IMR-90 (cell line): ENCODE data around the gene ABCB9. TPM values are rescaled to one million over a fixed set of nuclear protein-coding genes. Genes with fewer than 3 reads are reported as not detected.

Source experiments
- ATAC-seq: fragments of 200-7000 bp; cut with Tn5 transposase; 2 replicates; pipeline ENCODE4 v1.9.1; 2020; ENCODE audit warnings: low read depth, mild to moderate bottlenecking, moderate library complexity
- BruUV-seq: library from RNA; stranded (reverse); fragments of 400-500 nt; replicated peaks from 2 replicates; lab custom pipeline; 2021; lab: Mats Ljungman, UMichigan
- CTCF ChIA-PET: fragments of 300-600 bp; formaldehyde crosslinking; extraction: SDS; loops from one replicate; lab custom pipeline; 2021; ENCODE audit warnings: antibody characterized with exemption; lab: Yijun Ruan, JAX
- POLR2A ChIA-PET: fragments of 300-600 bp; sonication (Branson Sonifier 250); formaldehyde crosslinking; loops from one replicate; lab custom pipeline; 2022; ENCODE audit warnings: antibody characterized with exemption; ENCODE audit not compliant: unreplicated experiment; lab: Charles Lee
- DNase-seq: peaks from one replicate; pipeline ENCODE4 v3.0.0; 2013
- H2AFZ ChIP-seq: replicated peaks from 2 replicates; pipeline ENCODE3; 2013; ENCODE audit warnings: low read length, mild to moderate bottlenecking; ENCODE audit not compliant: poor library complexity
- H2AK5ac ChIP-seq: 2 replicates; pipeline ENCODE4 v1.6.1; 2013; ENCODE audit warnings: low read depth, low read length, inconsistent platforms
- H2AK9ac ChIP-seq: replicated peaks from 2 replicates; pipeline ENCODE3; 2013; ENCODE audit warnings: mild to moderate bottlenecking, low read depth, low read length, moderate library complexity; ENCODE audit not compliant: poor library complexity
- H2BK120ac ChIP-seq: 2 replicates; pipeline ENCODE4 v1.6.1; 2013; ENCODE audit warnings: low read depth, low read length, inconsistent platforms
- H2BK15ac ChIP-seq: 3 replicates; pipeline ENCODE4 v1.6.1; 2013; ENCODE audit warnings: low read depth, low read length, inconsistent platforms
- H2BK20ac ChIP-seq: 2 replicates; pipeline ENCODE4 v1.6.1; 2013; ENCODE audit warnings: low read depth, mild to moderate bottlenecking, inconsistent platforms, low read length, moderate library complexity
- H2BK5ac ChIP-seq: 2 replicates; pipeline ENCODE4 v1.6.1; 2013; ENCODE audit warnings: mild to moderate bottlenecking, low read depth, low read length, inconsistent platforms; ENCODE audit not compliant: poor library complexity, severe bottlenecking
- H3K14ac ChIP-seq: replicated peaks from 2 replicates; pipeline ENCODE4 v1.6.1; 2013; ENCODE audit warnings: low read depth, low read length, inconsistent platforms
- H3K18ac ChIP-seq: 2 replicates; pipeline ENCODE4 v1.6.1; 2013; ENCODE audit warnings: low read depth, low read length, control low read depth
- H3K23ac ChIP-seq: 2 replicates; pipeline ENCODE4 v1.6.1; 2013; ENCODE audit warnings: low read depth, low read length, inconsistent platforms
- H3K27ac ChIP-seq: 2 replicates; pipeline ENCODE4 v1.5.1; 2013; ENCODE audit warnings: mild to moderate bottlenecking, control low read depth, low read length; ENCODE audit not compliant: insufficient read depth
- H3K27me3 ChIP-seq: 2 replicates; pipeline ENCODE4 v1.6.1; 2013; ENCODE audit warnings: low read length; ENCODE audit not compliant: control insufficient read depth, insufficient read depth
- H3K36me3 ChIP-seq: 2 replicates; pipeline ENCODE4 v1.6.1; 2013; ENCODE audit warnings: low read length, mixed read lengths; ENCODE audit not compliant: control insufficient read depth, insufficient read depth
- H3K4ac ChIP-seq: 2 replicates; pipeline ENCODE4 v1.6.1; 2013; ENCODE audit warnings: low read depth, low read length, inconsistent platforms
- H3K4me1 ChIP-seq: 2 replicates; pipeline ENCODE4 v1.6.1; 2013; ENCODE audit warnings: low read length, mixed read lengths; ENCODE audit not compliant: control insufficient read depth, insufficient read depth
- H3K4me2 ChIP-seq: 2 replicates; pipeline ENCODE4 v1.6.1; 2013; ENCODE audit warnings: low read depth, mild to moderate bottlenecking, control low read depth, low read length, moderate library complexity
- H3K4me3 ChIP-seq: 2 replicates; pipeline ENCODE4 v1.5.1; 2013; ENCODE audit warnings: low read depth, mild to moderate bottlenecking, control low read depth, low read length, moderate library complexity; ENCODE audit not compliant: insufficient read depth
- H3K56ac ChIP-seq: 2 replicates; pipeline ENCODE4 v1.6.1; 2013; ENCODE audit warnings: low read length, inconsistent platforms; ENCODE audit not compliant: insufficient read depth; ENCODE audit errors: extremely low read depth
- H3K79me1 ChIP-seq, 2 experiments: 2 replicates each; pipeline ENCODE4 v1.6.1; 2013; ENCODE audit warnings: low read length in 2 of 2, inconsistent platforms in 1 of 2, low read depth in 1 of 2
- H3K9ac ChIP-seq: 2 replicates; pipeline ENCODE4 v1.6.1; 2013; ENCODE audit warnings: low read depth, low read length, control low read depth
- H3K9me1 ChIP-seq: 2 replicates; pipeline ENCODE4 v1.6.1; 2013; ENCODE audit warnings: low read length, inconsistent platforms; ENCODE audit not compliant: insufficient read depth
- H3K9me3 ChIP-seq: 2 replicates; pipeline ENCODE4 v1.6.1; 2013; ENCODE audit warnings: low read length; ENCODE audit not compliant: control insufficient read depth, insufficient read depth
- H4K20me1 ChIP-seq: 2 replicates; pipeline ENCODE4 v1.6.1; 2013; ENCODE audit warnings: low read length, inconsistent platforms; ENCODE audit not compliant: insufficient read depth
- H4K5ac ChIP-seq: 2 replicates; pipeline ENCODE4 v1.6.1; 2013; ENCODE audit warnings: mild to moderate bottlenecking, low read depth, low read length, control low read depth
- H4K8ac ChIP-seq, 2 experiments: 2 replicates each; pipeline ENCODE4 v1.6.1; 2013; ENCODE audit warnings: low read depth in 2 of 2, low read length in 2 of 2, control low read depth in 1 of 2, inconsistent platforms in 1 of 2
- H4K91ac ChIP-seq: 2 replicates; pipeline ENCODE4 v1.6.1; 2013; ENCODE audit warnings: low read depth, low read length, inconsistent platforms; ENCODE audit not compliant: insufficient read depth
- BHLHE40 ChIP-seq: fragments of 150-350 bp; IDR thresholded peaks from 2 replicates; pipeline ENCODE4 v1.6.1; 2016; ENCODE audit warnings: mild to moderate bottlenecking, low read depth, low read length
- CEBPB ChIP-seq: IDR thresholded peaks from 2 replicates; pipeline ENCODE4 v1.6.1; 2012; ENCODE audit warnings: low read depth, low read length, improper control_type of control experiment
- CHD1 ChIP-seq: IDR thresholded peaks from 2 replicates; pipeline ENCODE4 v1.6.1; 2012; ENCODE audit warnings: low read depth, low read length, improper control_type of control experiment
- ELK1 ChIP-seq: fragments of 150-350 bp; IDR thresholded peaks from 2 replicates; pipeline ENCODE4 v1.6.1; 2016; ENCODE audit warnings: low read depth, mild to moderate bottlenecking, low read length, moderate library complexity, borderline replicate concordance
- FOS ChIP-seq: fragments of 150-350 bp; IDR thresholded peaks from 2 replicates; pipeline ENCODE4 v1.6.1; 2016; ENCODE audit warnings: low read depth, low read length
- MAFK ChIP-seq: IDR thresholded peaks from 2 replicates; pipeline ENCODE4 v1.6.1; 2012; ENCODE audit warnings: low read depth, low read length, improper control_type of control experiment
- MAZ ChIP-seq: IDR thresholded peaks from 2 replicates; pipeline ENCODE4 v1.6.1; 2012; ENCODE audit warnings: low read depth, mild to moderate bottlenecking, low read length, improper control_type of control experiment, moderate library complexity, borderline replicate concordance
- MXI1 ChIP-seq: IDR thresholded peaks from 2 replicates; pipeline ENCODE4 v1.6.1; 2012; ENCODE audit warnings: low read depth, mild to moderate bottlenecking, low read length, moderate library complexity, borderline replicate concordance
- NFE2L2 ChIP-seq: fragments of 150-350 bp; IDR thresholded peaks from 2 replicates; pipeline ENCODE4 v1.6.1; 2016; ENCODE audit warnings: low read depth, mild to moderate bottlenecking, low read length
- POLR2A ChIP-seq: IDR thresholded peaks from 2 replicates; pipeline ENCODE4 v1.6.1; 2012; ENCODE audit warnings: mild to moderate bottlenecking, low read depth, low read length
- RAD21 ChIP-seq: IDR thresholded peaks from 2 replicates; pipeline ENCODE4 v1.6.1; 2012; ENCODE audit warnings: low read length, improper control_type of control experiment
- RCOR1 ChIP-seq: IDR thresholded peaks from 2 replicates; pipeline ENCODE4 v1.6.1; 2012; ENCODE audit warnings: mild to moderate bottlenecking, low read length, improper control_type of control experiment; ENCODE audit not compliant: insufficient replicate concordance
- SMC3 ChIP-seq: fragments of 150-350 bp; IDR thresholded peaks from 2 replicates; pipeline ENCODE4 v1.6.1; 2016; ENCODE audit warnings: low read depth, mild to moderate bottlenecking, antibody characterized with exemption, low read length, moderate library complexity
- USF2 ChIP-seq: fragments of 150-350 bp; IDR thresholded peaks from 2 replicates; pipeline ENCODE4 v1.6.1; 2017; ENCODE audit warnings: mild to moderate bottlenecking, antibody characterized with exemption, low read length, low read depth
- WGBS, 2 experiments: methylation state at CpG; one replicate each; pipeline versions ENCODE4 v1.1.5 to v1.1.7; 2013; ENCODE audit warnings: missing lambda C conversion rate in 2 of 2; ENCODE audit not compliant: insufficient read length in 1 of 2; ENCODE audit errors: extremely low coverage in 2 of 2; 5-methylcytosine and 5-hydroxymethylcytosine counted together
- dilution Hi-C: fragments of 300-500 bp; cut with HindIII; formaldehyde crosslinking; loops from one replicate; pipeline ENCODE4 v1.14.3; 2018; ENCODE audit warnings: low sequenced_read_pairs; ENCODE audit not compliant: unreplicated experiment
- in situ Hi-C: fragments of 300-500 bp; cut with MboI; formaldehyde crosslinking; loops from 3 replicates; pipeline ENCODE4 v1.14.3; 2019; ENCODE audit warnings: low sequenced_read_pairs, inconsistent platforms, mixed read lengths
- intact Hi-C: fragments of 100-400 bp; cut with micrococcal nuclease; formaldehyde crosslinking; loops from 2 replicates; pipeline ENCODE4 v1.10.0; 2022
- polyA plus RNA-seq, 3 experiments: library from polyadenylated mRNA; depleted of rRNA; stranded (reverse); fragments of >200 nt; gene quantifications; 2 replicates each; pipeline ENCODE4 v1.2.3, GENCODE V29; 2012; ENCODE audit warnings: low replicate concordance in 1 of 3
- total RNA-seq: library from RNA; depleted of rRNA; stranded (reverse); fragments of >200 nt; gene quantifications from 2 replicates; pipeline ENCODE4 v1.2.3, GENCODE V29; 2012

The ABCB9 gene
- total and polyA plus RNA-seq, 2 of the 4 experiments (the other 2 are of a cell fraction), result 5.6 to 8.3 TPM

- 89% methylated on average over 8 of the region's 20 CpGs; no CpG with 5 or more reads in 1 of the 2 experiments for WGBS, 2 experiments
- Histone ChIP-seq H3K79me1 (no peaks in the 10 kb centered on the region), H3K4me2 (no peak overlapping the region), H3K27ac (no peak overlapping the region), H3K4me3 (no peak overlapping the region), H3K36me3 (peaks cover 34% of the 10 kb centered on the region), H3K27me3 (no peaks in the 10 kb centered on the region), H2BK15ac (no peak overlapping the region), H3K14ac (no peak overlapping the region), H3K9me3 (no peaks in the 10 kb centered on the region), H3K9ac (no peak overlapping the region), H3K9me1 (no peaks in the 10 kb centered on the region), H3K4ac (no peak overlapping the region), H3K56ac (no peak overlapping the region), H2AFZ (no peak overlapping the region), H2AK9ac (no peak overlapping the region), H4K8ac (no peak overlapping the region), H2AK5ac (no peak overlapping the region), H2BK20ac (no peak overlapping the region), H4K20me1 (no peaks in the 10 kb centered on the region; the same call in 1 of the 2 replicates), H4K91ac (no peak overlapping the region), H2BK5ac (no peak overlapping the region), H3K23ac (no peak overlapping the region), H3K4me1 (no peaks in the 10 kb centered on the region), H4K5ac (no peak overlapping the region), H2BK120ac (no peak overlapping the region), H3K18ac (no peak overlapping the region)
- ATAC-seq (no peak), DNase-seq (no peak)
- CTCF ChIA-PET, result no interaction called here
- dilution Hi-C loops (loop anchor here (25.0 kb wide), 1 partner anchor 242 kb away; the partner anchor contains the start of genes MPHOSPH9 and MTRFR), intact Hi-C loops (no loop called here), in situ Hi-C loops (no loop called here)
- no TSS peak for BruUV-seq
- no peak for TF ChIP-seq MXI1
- no peak for TF ChIP-seq FOS
- TF ChIP-seq ELK1, result no peak
- no peak for TF ChIP-seq CEBPB
- no peak for TF ChIP-seq MAFK
- TF ChIP-seq RCOR1, result no peak
- TF ChIP-seq POLR2A, result no peak
- no peak for TF ChIP-seq NFE2L2
- no peak for TF ChIP-seq USF2
- TF ChIP-seq MAZ, result no peak
- TF ChIP-seq RAD21, result no peak
- TF ChIP-seq BHLHE40, result no peak
- no peak for TF ChIP-seq CHD1
- no peak for TF ChIP-seq SMC3
- POLR2A ChIA-PET, result no interaction called here
Observed at GRCh38 chr12:122995503-122996187, 29.4 kb upstream of the ABCB9 start.
